Skeletal muscle tissue (tissue), 4 donors: Measurements from ENCODE around the gene CD248. TPM values are rescaled to one million over a fixed set of nuclear protein-coding genes. Genes with fewer than 3 reads are reported as not detected.
A peak's percentile ranks its signal among the peaks of the same experiment; 100 is the strongest.
"Not testable (repeated sequence)": the region's sequence is repeated elsewhere in the genome, so short reads cannot be mapped to it uniquely, and the experiment has no call there.

Source experiments
- H3K27ac ChIP-seq: one replicate; pipeline ENCODE4 v1.7.0; 2013; ENCODE audit warnings: mild to moderate bottlenecking, low read depth, low read length, inconsistent platforms
- H3K27me3 ChIP-seq, 3 donors: one replicate each; pipeline ENCODE4 v1.7.0; 2013; ENCODE audit warnings: low read length in 3 of 3; ENCODE audit not compliant: control insufficient read depth in 3 of 3, insufficient read depth in 3 of 3
- H3K36me3 ChIP-seq, 3 donors: one replicate each; pipeline ENCODE4 v1.7.0; 2013; ENCODE audit warnings: low read length in 3 of 3; ENCODE audit not compliant: control insufficient read depth in 3 of 3, insufficient read depth in 3 of 3
- H3K4me1 ChIP-seq, 3 donors: one replicate each; pipeline ENCODE4 v1.7.0; 2013; ENCODE audit warnings: low read length in 3 of 3, mild to moderate bottlenecking in 3 of 3; ENCODE audit not compliant: control insufficient read depth in 3 of 3, insufficient read depth in 3 of 3
- H3K4me3 ChIP-seq, 3 donors: one replicate each; pipeline ENCODE4 v1.7.0; 2013; ENCODE audit warnings: low read length in 3 of 3
- H3K9ac ChIP-seq, 3 donors: one replicate each; pipeline ENCODE4 v1.7.0; 2013; ENCODE audit warnings: low read length in 3 of 3, mild to moderate bottlenecking in 3 of 3, moderate library complexity in 2 of 3, low read depth in 1 of 3
- H3K9me3 ChIP-seq, 3 donors: one replicate each; pipeline ENCODE4 v1.7.0; 2013; ENCODE audit warnings: low read length in 3 of 3; ENCODE audit not compliant: control insufficient read depth in 3 of 3
- total RNA-seq: library from RNA; depleted of rRNA; stranded (reverse); fragments of >200 nt; gene quantifications from one replicate; pipeline ENCODE4 v1.2.3, GENCODE V29; 2014
- donor health status: Osteomylitis.

CD248 gene
- total RNA-seq, 1 donor from 2014 or later, result 19.3 TPM

GRCh38 chr11:66350560-66351235 is 33.9 kb upstream of the CD248 start:
- not testable (repeated sequence) for H3K27ac ChIP-seq, H3K9ac ChIP-seq, H3K9me3 ChIP-seq, H3K27me3 ChIP-seq, H3K4me3 ChIP-seq, H3K36me3 ChIP-seq
- peaks cover 16 to 18% (median 17%) of the 10 kb centered on the region in 3 donors for H3K4me1 ChIP-seq

GRCh38 chr11:66349084-66349386 is 32.2 kb upstream of the CD248 start:
- H3K27ac ChIP-seq, result no peak overlapping the region
- H3K4me1 ChIP-seq, result peaks cover 29 to 32% (median 30%) of the 10 kb centered on the region in 3 donors
- H3K9me3 ChIP-seq, result no peaks in the 10 kb centered on the region
- no peak overlapping the region for H3K4me3 ChIP-seq
- H3K9ac ChIP-seq, result peak overlapping the region in 1 of 3 donors; percentile 21
- no peaks in the 10 kb centered on the region for H3K27me3 ChIP-seq
- H3K36me3 ChIP-seq, result no peaks in the 10 kb centered on the region

- Histone ChIP-seq H3K4me3 (peak within 1 kb of the TSS; percentile 88 to 99 (median 95)), H3K27ac (peak within 1 kb of the TSS; percentile 77), H3K4me1 (peaks cover 38 to 44% (median 38%) of the 10 kb centered on the region in 3 donors), H3K36me3 (peaks cover 0 to 5% (median 0%) of the 10 kb centered on the region in 3 donors), H3K9ac (peak within 1 kb of the TSS; percentile 94 to 97 (median 95)), H3K9me3 (no peaks in the 10 kb centered on the region), H3K27me3 (no peaks in the 10 kb centered on the region)
Observed at GRCh38 chr11:66347425-66348276, 30.8 kb upstream of the CD248 start, which contains the start of gene B4GAT1. Gene B4GAT1 (minus strand): TSS chr11:66347629. CDS start chr11:66347545, 84 bp downstream.

GRCh38 chr11:66346476-66347424 is 29.9 kb upstream of the CD248 start:
- H3K9me3 ChIP-seq, result no peaks in the 10 kb centered on the region
- H3K4me1 ChIP-seq, result peaks cover 38 to 44% (median 38%) of the 10 kb centered on the region in 3 donors
- H3K27me3 ChIP-seq, result no peaks in the 10 kb centered on the region
- H3K36me3 ChIP-seq, result peaks cover 4 to 9% (median 7%) of the 10 kb centered on the region in 3 donors
- peak overlapping the region; percentile 95 to 99 (median 99) for H3K4me3 ChIP-seq
- peak overlapping the region; percentile 77 for H3K27ac ChIP-seq
- peak overlapping the region; percentile 94 to 97 (median 95) for H3K9ac ChIP-seq

GRCh38 chr11:66345316-66345649 is 28.4 kb upstream of the CD248 start:
- Histone ChIP-seq H3K36me3 (peaks cover 19 to 24% (median 22%) of the 10 kb centered on the region in 3 donors), H3K27me3 (no peaks in the 10 kb centered on the region), H3K9ac (peak overlapping the region; percentile 78 to 94 (median 94)), H3K4me3 (peak overlapping the region; percentile 95 to 99 (median 99)), H3K27ac (peak overlapping the region; percentile 55), H3K9me3 (no peaks in the 10 kb centered on the region), H3K4me1 (peaks cover 38 to 44% (median 38%) of the 10 kb centered on the region in 3 donors)

- Histone ChIP-seq H3K4me3 (peak within 1 kb of the TSS; percentile 95 to 99 (median 99)), H3K36me3 (peaks cover 24 to 30% (median 28%) of the 10 kb centered on the region in 3 donors), H3K9ac (peak within 1 kb of the TSS; percentile 94 to 97 (median 96)), H3K4me1 (peaks cover 38 to 44% (median 38%) of the 10 kb centered on the region in 3 donors), H3K27me3 (no peaks in the 10 kb centered on the region), H3K27ac (peak within 1 kb of the TSS; percentile 55), H3K9me3 (no peaks in the 10 kb centered on the region)
Observed at GRCh38 chr11:66344550-66345315, 27.9 kb upstream of the CD248 start, which contains the start of gene BRMS1. Gene BRMS1 (minus strand): TSS chr11:66345104. CDS start chr11:66342234, 2,870 bp downstream.

GRCh38 chr11:66343176-66343575 is 26.3 kb upstream of the CD248 start:
- H3K36me3 ChIP-seq, result peaks cover 34 to 42% (median 40%) of the 10 kb centered on the region in 3 donors

GRCh38 chr11:66341502-66342126 is 24.8 kb upstream of the CD248 start:
- Histone ChIP-seq H3K9ac (no peak overlapping the region), H3K27me3 (no peaks in the 10 kb centered on the region), H3K4me3 (no peak overlapping the region), H3K36me3 (peaks cover 43 to 47% (median 44%) of the 10 kb centered on the region in 3 donors), H3K4me1 (peaks cover 40 to 50% (median 42%) of the 10 kb centered on the region in 3 donors), H3K27ac (no peak overlapping the region), H3K9me3 (no peaks in the 10 kb centered on the region)

More at GRCh38 chr11:66343176-66343575, 26.3 kb upstream of the CD248 start:
- Histone ChIP-seq H3K27ac (no peak overlapping the region), H3K27me3 (no peaks in the 10 kb centered on the region), H3K4me3 (no peak overlapping the region), H3K9ac (no peak overlapping the region), H3K4me1 (peaks cover 36 to 44% (median 38%) of the 10 kb centered on the region in 3 donors), H3K9me3 (no peaks in the 10 kb centered on the region)
